Stimulated activated CD4-positive, alpha-beta T cell treated with anti-CD3 and anti-CD28 coated beads, Interleukin-12 subunit alpha, Interleukin-12 subunit beta, amount 100 ng/mL, for 48 hours (primary cell): Measurements from ENCODE around the gene KISS1.

Experiments used
- DNase-seq, 3 donors: peaks; one replicate each; pipeline ENCODE4 v3.0.0-alpha.2; 2020; ENCODE audit warnings: low read depth in 2 of 3, low spot score in 1 of 3

KISS1 gene

DNA sequence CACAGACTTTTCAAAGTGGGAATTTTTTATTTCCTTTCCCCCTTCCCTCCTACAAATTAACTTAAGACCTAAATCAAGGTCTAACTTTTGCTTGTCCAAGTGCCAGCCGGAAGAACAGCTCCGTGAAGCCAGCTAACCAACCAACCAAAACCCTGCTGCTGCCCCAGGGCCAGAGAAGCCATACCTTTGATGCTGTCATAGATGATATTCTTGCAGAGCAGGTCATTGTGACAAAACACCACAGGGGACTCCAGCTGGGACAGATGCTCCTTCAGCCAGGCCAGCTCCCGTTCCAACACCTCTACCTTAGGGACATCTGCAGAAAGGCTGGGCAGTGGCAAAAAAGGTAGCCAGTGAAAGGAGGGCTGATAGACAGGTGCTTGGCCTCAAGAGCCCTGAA, 55.2 kb downstream of the KISS1 start:
- no peak for DNase-seq
